Germinal center (tissue), 1 donor: ENCODE measurements around the gene ELOVL5.

Experiments
- DNase-seq: peaks from one replicate; pipeline ENCODE4 v3.0.0; 2012; ENCODE audit warnings: mixed read lengths, low spot score

ELOVL5 gene

GRCh38 chr6:53273370-53273769 is 75.4 kb downstream of the ELOVL5 start:
- DNase-seq, result no peak

DNA sequence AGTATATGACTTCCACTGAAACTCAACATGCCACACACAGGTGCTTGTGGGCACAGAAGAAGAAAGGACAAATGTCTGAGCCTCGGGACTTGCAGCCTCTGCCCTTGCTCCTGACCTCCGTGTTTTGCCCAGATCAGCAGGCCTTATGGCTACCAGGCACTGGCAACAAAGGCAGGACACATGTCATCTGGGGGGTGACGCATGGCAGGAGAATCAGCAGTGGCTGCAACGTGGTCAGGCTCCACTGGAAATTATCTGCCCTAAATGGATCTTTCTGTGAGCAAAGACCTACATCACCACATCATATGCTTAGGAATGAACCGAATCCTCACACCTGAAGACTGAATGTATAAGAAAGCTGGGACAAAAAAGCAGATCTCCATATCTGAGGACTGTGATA is 78.9 kb downstream of the ELOVL5 start:
- no peak for DNase-seq

DNA sequence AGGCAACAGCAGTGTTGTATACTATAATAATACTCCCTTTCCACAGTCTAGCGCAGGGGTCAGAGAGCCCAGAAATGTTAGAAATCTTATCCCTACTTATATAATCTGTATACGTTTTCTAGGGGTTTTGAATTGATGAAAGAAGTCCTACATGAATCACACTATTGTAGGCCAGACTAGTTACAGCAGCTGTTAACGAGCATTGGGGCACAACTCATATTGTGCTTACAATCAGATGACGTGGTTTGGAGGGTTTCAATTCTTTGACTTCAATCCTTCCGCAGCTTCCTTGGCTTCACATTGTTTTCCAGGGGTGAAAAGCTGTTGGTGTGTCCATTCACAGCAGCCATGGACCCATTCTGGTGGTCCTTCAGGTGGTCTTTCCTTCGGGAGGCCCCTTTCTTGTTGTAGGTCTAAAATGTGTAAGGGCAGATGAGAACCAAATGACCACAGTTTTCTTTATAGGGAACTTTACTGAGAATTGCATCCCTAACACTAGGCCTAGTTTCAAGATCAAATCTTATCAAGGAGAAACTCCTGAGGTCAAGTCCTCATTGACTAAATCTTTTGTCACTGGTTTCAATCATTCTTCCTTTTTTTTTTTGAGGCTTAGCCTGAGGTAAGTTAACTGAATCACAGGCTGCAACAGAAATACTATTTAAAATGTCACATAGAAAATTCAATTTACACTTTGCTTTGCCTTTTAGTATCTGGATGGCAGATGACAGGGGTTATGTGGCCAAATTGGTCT is 79.7 kb downstream of the ELOVL5 start:
- DNase-seq, result no peak

GRCh38 chr6:53266553-53267090 is 82.1 kb downstream of the ELOVL5 start:
- no peak for DNase-seq

- no peak for DNase-seq
Observed at GRCh38 chr6:53264915-53265607, 83.7 kb downstream of the ELOVL5 start.

DNA sequence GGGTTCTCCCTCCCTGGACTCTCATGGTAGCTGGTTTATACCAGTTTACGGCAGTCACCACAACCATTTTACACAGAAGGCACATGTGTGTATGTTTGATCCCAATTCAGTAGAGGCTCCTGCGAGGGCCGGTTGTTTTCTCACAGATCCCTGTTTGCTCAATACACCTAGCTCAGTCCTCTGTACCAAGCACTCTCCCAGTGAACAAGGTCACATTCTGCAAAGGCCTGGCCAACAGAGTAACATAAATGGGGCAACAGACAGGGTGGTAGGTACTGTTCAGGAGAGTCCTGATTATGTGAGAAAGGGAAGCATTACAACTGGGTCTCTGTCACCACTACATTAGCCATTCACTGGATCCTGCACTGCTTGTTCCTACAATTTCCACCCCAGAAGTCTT is 84.4 kb downstream of the ELOVL5 start:
- no peak for DNase-seq

DNA sequence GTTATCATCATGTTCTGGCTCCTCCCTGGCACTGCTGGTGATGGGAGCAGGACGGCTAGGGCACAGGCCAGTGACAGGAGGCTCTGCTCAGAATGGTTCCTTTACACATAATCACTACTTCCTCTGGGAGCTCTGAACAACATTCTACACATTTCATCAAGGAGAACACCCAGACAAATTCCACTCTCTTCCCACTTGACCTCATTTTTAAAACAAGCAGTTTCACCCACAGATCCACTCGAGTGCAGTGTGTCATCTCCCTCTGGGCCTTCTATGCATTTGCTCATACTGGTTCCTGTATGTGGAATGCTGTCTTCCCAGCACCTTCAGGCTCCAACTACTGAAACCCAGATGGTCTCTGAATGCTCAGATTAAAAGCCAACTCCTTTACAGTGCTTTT is 84.8 kb downstream of the ELOVL5 start:
- no peak for DNase-seq

DNA sequence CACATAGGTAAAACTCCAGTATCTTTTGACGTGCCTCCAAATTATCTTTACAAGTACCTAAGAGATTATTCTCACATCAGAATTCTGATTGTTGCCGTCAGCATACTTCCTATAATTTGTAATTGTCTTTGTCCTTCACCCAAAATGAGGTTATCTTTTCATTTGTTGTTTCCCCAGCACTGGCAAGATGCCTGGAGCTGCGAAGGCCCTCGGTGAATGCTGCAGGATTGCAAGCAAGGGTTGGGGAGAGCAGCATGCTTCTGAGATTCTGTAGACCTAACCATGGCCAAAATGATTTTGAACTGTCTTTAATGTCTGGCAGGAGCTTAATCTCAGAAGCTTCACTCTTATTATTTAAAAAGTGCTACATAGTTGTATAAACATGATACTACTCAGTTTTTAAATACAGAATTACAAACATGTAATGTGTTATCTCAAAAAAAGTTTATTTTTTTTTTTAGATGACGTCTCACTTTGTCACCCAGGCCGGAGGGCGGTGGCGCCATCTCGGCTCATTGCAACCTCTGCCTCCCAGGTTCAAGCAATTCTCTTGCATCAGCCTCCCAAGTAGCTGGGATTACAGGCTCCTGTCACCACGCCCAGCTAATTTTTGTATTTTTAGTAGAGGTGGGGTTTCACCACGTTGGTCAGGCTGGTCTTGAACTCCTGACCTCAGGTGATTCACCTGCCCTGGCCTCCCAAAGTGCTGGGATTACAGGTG is 88.7 kb downstream of the ELOVL5 start:
- no peak for DNase-seq

DNA sequence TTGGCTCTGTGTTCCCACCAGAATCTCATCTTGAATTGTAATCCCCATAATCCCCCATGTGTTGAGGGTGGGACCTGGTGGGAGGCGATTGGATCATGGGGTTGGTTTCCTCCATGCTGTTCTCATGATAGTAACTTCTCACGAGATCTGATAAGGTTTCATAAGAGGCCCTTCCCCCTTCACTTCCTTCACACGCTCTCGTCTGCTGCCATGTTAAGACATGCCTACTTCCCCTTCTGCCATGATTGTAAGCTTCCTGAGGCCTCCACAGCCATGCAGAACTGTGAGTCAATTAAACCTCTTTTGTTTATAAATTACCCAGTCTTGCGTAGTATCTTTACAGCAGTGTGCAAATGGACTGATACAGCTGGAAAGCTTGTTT is 90.0 kb downstream of the ELOVL5 start:
- no peak for DNase-seq

DNA sequence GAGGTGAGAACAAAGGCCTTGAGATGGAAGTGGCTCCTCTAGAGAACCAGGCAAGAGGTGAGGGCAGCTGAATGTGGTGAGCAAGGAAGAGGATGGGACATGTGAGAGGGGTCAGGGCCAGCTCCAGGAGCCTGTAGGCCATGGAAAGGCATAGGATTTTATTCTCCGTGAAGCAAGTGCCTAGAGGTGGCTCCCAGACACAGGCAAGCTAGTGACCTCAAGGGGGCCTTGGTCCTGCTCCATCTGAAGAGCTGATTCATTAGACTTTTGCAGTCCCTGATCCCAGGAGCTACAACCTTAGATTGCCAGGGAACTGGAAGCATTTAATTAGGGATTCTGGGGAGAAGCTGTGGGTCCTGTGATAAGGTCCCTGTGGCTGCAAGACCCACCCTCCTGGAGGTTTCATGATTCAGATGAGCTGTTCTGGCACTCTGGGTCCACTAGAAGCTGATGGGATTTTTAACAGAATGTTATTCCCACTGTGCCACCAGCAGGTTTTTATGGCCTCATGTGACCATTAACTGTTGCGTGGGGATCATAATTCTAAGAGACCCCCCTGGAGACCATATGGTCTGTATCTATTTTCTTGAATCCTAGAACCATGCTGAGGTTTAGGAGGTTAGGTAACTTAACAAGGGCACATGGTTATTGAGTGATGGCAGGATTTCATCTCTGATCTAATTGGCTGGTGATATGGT is 90.5 kb downstream of the ELOVL5 start:
- no peak for DNase-seq

- DNase-seq, result no peak
Observed at GRCh38 chr6:53257533-53257932, 91.2 kb downstream of the ELOVL5 start.

DNA sequence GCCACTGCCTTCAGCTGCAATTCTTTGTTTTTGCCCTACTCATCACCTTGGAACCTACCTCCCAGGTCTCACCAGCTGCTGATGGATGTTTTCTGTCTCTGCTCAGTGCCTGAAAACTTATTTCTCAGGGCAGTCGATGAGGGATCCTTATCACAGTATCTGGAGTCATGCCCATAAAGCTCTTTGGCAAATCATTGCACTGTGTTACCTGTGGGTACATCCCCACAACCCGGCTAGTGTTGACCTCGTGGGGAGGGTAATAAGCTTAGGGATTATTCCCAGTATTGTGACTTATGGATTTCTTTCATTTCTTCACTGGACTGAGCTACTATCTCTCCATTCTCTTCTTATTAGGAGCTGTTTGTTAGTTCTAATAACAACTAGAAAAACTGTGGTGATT is 91.7 kb downstream of the ELOVL5 start:
- DNase-seq, result no peak

DNA sequence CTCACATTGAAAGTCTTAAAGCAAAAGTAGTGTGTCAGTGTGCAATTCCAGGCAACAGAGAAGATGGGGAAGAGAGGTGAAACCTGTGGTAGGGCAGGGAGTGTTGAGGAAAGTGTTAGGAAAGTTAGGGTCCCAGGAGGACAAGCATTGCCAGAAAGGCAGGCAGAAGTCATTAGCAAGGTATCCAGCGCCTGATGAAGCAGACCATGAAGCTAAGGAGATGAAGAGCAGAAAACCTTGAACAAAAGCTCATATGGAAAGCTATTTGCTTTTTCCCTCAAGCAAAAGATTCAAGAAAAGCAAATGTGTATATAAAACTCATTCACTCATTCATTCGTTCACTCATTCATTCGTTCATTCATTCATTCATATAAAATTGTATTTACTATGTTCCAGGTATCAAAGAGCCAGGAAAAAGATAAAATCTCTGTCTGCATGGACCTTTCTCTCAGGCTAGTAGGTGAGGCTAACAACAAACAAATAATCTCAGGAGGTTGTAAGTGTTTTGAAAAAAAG is 96.5 kb downstream of the ELOVL5 start:
- no peak for DNase-seq

DNA sequence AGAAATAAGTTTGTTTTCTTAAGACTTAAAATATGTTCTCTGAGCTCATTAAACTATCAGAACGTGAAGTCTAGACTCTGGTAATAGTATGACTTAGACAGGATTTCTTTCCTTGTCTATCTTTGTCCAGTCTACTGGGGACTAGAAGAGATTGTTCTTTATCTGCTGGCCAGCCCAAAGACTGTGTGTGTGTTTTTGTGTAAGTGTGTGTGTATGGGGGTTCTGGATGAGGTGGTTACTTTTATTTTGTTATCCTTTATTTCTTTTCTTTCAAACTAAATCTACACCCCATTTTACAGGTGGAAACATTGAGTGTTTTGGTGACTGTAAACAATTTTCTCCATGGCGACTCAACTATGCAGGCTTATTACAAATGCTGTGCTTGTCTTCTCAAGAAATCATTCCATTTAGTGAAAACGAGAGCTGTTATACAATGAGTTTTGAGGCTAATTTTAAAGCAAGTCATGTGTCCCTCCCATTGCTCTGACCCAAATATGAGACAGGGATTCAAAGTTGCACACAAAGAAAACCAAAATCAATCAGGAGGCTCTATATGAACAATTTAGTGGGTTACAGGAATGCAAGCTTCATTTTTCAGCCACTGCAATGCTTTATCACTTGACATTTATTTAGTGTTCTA is 97.6 kb downstream of the ELOVL5 start:
- DNase-seq, result no peak

DNA sequence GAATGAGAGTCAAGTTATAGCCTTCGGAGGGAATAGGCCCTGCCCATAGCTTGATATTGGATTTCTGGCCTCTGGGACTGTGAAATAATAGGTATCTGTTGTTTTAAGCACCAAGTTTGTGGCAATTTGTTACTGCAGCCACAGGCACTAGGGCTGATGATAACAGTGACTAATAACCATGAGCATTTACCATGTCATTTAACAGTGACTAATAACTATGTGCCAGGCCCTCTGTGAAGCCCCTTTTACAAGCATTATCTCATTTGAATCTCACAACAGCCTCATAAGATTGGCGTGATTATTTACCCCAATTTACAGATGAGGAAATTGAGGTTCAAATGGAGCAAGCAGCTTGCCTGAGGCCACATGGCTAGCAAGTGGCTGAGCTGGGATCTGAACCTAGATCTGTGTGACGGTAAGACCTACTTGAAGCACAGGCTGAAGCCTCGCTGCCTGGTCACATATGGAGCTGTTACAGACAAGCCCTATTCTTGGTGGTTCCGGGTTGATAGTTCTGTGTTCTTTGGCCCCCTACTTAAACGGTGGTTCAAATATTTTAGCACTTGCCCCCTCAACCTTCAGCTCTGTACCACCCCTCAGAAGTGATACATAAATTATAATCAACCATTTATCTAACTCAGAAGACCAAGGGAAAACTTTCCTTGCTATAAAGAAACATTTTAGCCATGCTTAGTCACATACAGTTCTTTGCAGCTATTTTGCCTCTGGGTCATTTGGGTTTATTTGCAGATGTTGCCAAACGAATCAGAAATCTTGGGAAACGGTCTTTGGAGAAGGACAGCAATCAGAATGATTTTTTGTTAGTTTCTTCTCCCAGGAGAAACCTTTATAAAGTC is 98.3 kb downstream of the ELOVL5 start:
- DNase-seq, result no peak

GRCh38 chr6:53246924-53247323 is 101.8 kb downstream of the ELOVL5 start:
- DNase-seq, result no peak

DNA sequence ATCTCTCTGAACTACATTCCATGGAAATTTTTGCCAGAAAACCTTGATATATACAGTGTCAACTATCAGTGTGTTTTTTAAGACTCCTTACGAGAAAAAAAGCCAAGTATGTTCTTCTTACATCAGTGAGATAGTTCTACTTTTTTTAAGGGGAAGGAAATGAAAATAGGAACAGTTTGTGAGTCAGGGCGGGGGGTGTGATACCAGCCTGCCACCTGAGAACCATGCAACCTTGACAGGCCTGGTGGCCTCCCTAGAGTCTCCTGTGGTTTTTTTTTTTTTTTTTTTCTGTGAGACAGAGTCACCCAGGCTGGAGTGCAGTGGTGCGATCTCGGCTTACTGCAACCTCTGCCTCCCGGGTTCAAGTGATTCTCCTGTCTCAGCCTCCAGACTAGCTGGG is 103.8 kb downstream of the ELOVL5 start:
- peak; percentile 89 for DNase-seq

DNA sequence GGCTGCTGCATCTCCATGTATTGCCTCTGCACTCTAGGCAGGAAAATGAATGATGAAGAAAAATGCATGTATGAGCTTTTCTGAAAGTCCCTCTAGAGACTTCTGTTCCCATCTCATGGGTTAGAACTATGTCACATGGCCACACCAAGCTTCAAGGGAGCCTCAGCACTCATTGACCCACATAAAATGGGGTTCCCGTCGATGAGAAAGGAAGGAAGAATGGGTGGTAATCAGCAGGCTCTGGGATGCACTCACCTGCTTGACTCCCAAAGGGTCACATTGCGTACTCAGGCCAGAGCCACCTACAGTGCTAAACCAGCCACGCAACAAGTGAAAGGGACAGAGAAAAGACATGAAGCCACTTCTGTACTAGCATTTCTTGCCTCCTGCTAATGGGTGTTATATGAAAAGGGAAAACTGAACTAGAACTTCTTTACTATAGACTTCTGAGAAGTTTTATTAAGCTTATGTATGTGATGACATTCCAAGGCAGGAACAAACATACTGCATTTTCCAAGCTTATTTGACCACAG is 104.3 kb downstream of the ELOVL5 start:
- peak; percentile 41 for DNase-seq

DNA sequence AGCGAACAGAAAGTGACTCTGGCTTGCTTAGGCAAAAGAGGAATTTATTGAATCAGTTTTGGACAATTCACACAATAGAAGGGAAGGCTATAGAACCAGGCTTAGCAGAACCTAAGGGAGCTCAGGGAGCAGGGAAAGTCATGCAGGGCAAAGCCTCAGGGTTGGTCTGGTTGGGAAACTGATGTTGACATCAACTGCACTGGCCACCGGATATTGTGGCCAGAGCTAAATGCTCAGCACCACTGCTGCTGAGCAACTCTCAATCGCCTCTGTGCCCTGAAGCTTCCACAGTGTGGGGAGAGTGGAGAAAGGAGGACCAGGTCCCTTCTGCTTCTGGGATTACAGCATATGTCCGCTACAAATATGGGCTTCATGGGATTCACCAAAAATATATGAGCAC is 106.8 kb downstream of the ELOVL5 start:
- no peak for DNase-seq

GRCh38 chr6:53240761-53241160 is 108.0 kb downstream of the ELOVL5 start:
- DNase-seq, result peak; percentile 24
